Heart right ventricle (tissue), 16 donors: ENCODE data around the gene ATXN2. TPM values are rescaled to one million over a fixed set of nuclear protein-coding genes. Genes with fewer than 3 reads are reported as not detected.

ENCODE experiments used
- ATAC-seq, 8 donors: fragments of 200-7000 bp; cut with Tn5 transposase; one replicate each; pipeline ENCODE4 v1.9.1; 2020; ENCODE audit warnings: mild to moderate bottlenecking in 8 of 8, moderate library complexity in 8 of 8, moderate number of reproducible peaks in 1 of 8
- DNase-seq, 2 donors: peaks; one replicate each; pipeline ENCODE4 v3.0.0-alpha.2; 2020
- H3K27ac ChIP-seq, 10 donors: fragments of 200-600 bp; sonication (generic) in 2 of 10; one replicate each; pipeline versions ENCODE4 v1.5.0 to v1.8.0; 2020 to 2022; ENCODE audit warnings: mild to moderate bottlenecking in 3 of 10
- H3K27me3 ChIP-seq, 7 donors: fragments of 200-600 bp; one replicate each; pipeline ENCODE4 v1.8.0; 2021 to 2022; ENCODE audit warnings: mild to moderate bottlenecking in 2 of 7
- H3K36me3 ChIP-seq, 9 donors: fragments of 200-600 bp; sonication (generic) in 1 of 9; one replicate each; pipeline versions ENCODE4 v1.5.0 to v1.8.0; 2020 to 2022; ENCODE audit warnings: mild to moderate bottlenecking in 2 of 9
- H3K4me1 ChIP-seq, 9 donors: fragments of 200-600 bp; sonication (generic) in 1 of 9; one replicate each; pipeline versions ENCODE4 v1.5.0 to v1.8.0; 2020 to 2022; ENCODE audit warnings: mild to moderate bottlenecking in 4 of 9
- H3K4me3 ChIP-seq, 10 donors: fragments of 200-600 bp; sonication (generic) in 2 of 10; one replicate each; pipeline versions ENCODE4 v1.5.0 to v1.8.0; 2020 to 2022; ENCODE audit warnings: mild to moderate bottlenecking in 7 of 10, moderate library complexity in 2 of 10
- H3K9me3 ChIP-seq, 11 donors: fragments of 200-600 bp in 10 of 11; sonication (generic) in 2 of 11; one replicate each; pipeline versions ENCODE4 v1.5.0 to v1.8.0; 2013 to 2022; ENCODE audit warnings: mild to moderate bottlenecking in 2 of 11, control low read depth in 1 of 11, moderate library complexity in 1 of 11
- WGBS, 2 donors: extraction: QIAGEN DNeasy Blood & Tissue Kit; methylation state at CpG; one replicate each; pipeline ENCODE4 v1.1.7; 2013; ENCODE audit warnings: inconsistent platforms in 1 of 2; 5-methylcytosine and 5-hydroxymethylcytosine counted together
- intact Hi-C, 10 donors: fragments of 100-400 bp; cut with DNase I; formaldehyde crosslinking; loops; one replicate each; pipeline versions ENCODE4 v1.11.1 to v1.14.2; 2022
- polyA plus RNA-seq, 2 donors: library from polyadenylated mRNA; stranded (reverse); fragments of 200-250 nt; gene quantifications; one replicate each; pipeline ENCODE4 v1.2.3, GENCODE V29; 2013
- total RNA-seq, 10 donors: library from RNA; stranded (reverse); fragmentation: NEBNext Ultra II Directional in 3 of 10; extraction: Animal tissue kit (Norgen Biotek cat#: 25700) in 3 of 10; gene quantifications; one replicate each; pipeline versions ENCODE4 v1.2.1 to v1.2.4, GENCODE V29; 2021 to 2023
- TF ChIP-seq, protein P1 (sequence below), 9 donors: fragments of 200-600 bp; sonication (generic) in 2 of 9; IDR thresholded peaks; one replicate each; pipeline versions ENCODE4 v1.5.0 to v1.8.0; 2021 to 2022; ENCODE audit warnings: antibody characterized with exemption in 9 of 9, mild to moderate bottlenecking in 5 of 9, moderate library complexity in 1 of 9
- donor health status: Arrhythmogenic right ventricular cardiomyopathy.
- donor health status: ischemic (EF 13 %, LVEDD 7.1; RV severe dilation, severe dysfunction).
- donor health status: healthy with polysubstance abuse.
- donor health status: DM: no; HTN: yes; CAD: no.
- donor health status: DM: no; HTN: no; CAD: no.
- donor health status: ischemic (EF 25% LVEDD 6.9; RV normal size, moderate dysfunction).
- donor health status: ischemic (EF 25% LVEDD 5.7; RV mildly dilated, moderate dysfunction).
- donor health status: healthy.
- donor health status: DM: yes; HTN: yes; CAD: no.
- donor health status: Ischemic cardiomyopathy.
- donor health status: ischemic (EF 35%, LVEDD 5.7; RV mildly dilated, moderate dysfunction).
- donor health status: nonischemic (EF 11% LVEDD 7.7; RV severe dilation, severe dysfunction).
- donor health status: DM: yes; HTN: yes; CAD: no.
- donor health status: PGD.
- donor health status: ischemic (EF 29% LVEDD 5.4; RV normal size, mild dysfunction).
- donor health status: nonischemic (EF 23%, LVEDD 6.1; RV moderate dilation, normal function).

ATXN2 gene
- total and polyA plus RNA-seq, 12 donors, result 18.8 to 69.9 (median 55.0) TPM

DNA sequence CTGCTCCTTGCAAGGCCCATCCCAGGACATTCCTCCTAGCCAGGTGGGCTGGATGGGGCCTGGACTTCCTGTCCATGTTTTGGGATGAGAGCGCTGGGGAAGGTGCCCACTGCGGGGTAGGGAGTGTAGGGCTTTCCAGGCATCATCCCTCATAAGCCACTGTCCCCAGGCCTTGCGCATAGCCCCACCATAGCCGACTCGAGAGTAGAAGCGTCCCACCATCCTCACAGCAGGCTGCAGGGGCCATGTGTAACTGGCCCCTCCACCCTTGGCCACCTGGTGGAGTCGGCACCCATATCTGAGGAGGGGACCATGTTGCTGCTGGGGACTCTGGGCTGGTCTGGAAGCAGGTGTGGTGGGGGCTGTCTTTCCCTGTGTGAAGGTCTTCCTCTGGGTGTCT lies 162.8 kb downstream of the ATXN2 start:
- intact Hi-C loops, result no loop called here
- H3K36me3 ChIP-seq, result peaks cover 0 to 19% (median 0%) of the 10 kb centered on the region in 9 donors
- DNase-seq (no peak), ATAC-seq (peak in 1 of 8 donors; percentile 1)
- H3K4me3 ChIP-seq, result no peak overlapping the region
- WGBS, 2 donors, result 83 to 84% methylated on average over 7 of the region's 7 CpGs
- peak overlapping the region in 9 of 10 donors; percentile 69 to 93 (median 84) for H3K27ac ChIP-seq
- H3K27me3 ChIP-seq, result no peaks in the 10 kb centered on the region
- TF ChIP-seq, protein P1, sequence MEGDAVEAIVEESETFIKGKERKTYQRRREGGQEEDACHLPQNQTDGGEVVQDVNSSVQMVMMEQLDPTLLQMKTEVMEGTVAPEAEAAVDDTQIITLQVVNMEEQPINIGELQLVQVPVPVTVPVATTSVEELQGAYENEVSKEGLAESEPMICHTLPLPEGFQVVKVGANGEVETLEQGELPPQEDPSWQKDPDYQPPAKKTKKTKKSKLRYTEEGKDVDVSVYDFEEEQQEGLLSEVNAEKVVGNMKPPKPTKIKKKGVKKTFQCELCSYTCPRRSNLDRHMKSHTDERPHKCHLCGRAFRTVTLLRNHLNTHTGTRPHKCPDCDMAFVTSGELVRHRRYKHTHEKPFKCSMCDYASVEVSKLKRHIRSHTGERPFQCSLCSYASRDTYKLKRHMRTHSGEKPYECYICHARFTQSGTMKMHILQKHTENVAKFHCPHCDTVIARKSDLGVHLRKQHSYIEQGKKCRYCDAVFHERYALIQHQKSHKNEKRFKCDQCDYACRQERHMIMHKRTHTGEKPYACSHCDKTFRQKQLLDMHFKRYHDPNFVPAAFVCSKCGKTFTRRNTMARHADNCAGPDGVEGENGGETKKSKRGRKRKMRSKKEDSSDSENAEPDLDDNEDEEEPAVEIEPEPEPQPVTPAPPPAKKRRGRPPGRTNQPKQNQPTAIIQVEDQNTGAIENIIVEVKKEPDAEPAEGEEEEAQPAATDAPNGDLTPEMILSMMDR (IDR thresholded peaks at IDR 0.05), result no peak
- no peaks in the 10 kb centered on the region for H3K9me3 ChIP-seq
- H3K4me1 ChIP-seq, result peaks cover 44 to 100% (median 98%) of the 10 kb centered on the region in 9 donors

DNA sequence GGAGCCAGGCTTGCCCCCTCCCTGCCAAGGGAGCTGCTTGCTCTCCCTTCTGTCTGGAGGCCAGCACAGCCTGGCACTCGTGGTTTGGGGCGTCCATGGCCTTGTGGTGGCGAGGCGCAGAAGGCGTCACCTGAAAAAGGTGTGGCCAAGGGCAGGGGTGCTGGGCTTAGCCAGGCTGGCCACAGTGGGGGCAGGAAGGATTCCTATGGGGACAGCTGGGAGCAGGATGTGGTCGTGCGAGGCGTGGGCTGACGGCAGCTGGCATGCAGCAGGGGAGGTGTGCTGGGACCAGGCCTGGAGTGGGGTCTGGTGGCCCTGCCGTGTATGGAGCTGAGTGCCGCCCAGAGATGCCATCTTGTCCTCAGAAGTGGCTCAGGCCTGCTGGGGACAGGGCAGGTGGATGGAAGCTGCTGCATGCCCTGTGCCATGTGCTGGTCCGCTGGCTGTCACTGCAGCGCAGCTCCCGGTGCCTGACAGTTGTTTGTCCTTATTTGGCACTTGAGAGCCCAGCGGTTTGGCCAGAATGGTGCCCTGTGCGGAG lies 163.4 kb downstream of the ATXN2 start:
- Histone ChIP-seq H3K27ac (peak overlapping the region in 9 of 10 donors; percentile 73 to 93 (median 90)), H3K36me3 (peaks cover 0 to 15% (median 0%) of the 10 kb centered on the region in 9 donors), H3K27me3 (no peaks in the 10 kb centered on the region), H3K9me3 (no peaks in the 10 kb centered on the region), H3K4me3 (peak overlapping the region in 1 of 10 donors; percentile 0), H3K4me1 (peaks cover 44 to 100% (median 98%) of the 10 kb centered on the region in 9 donors)
- TF ChIP-seq, protein P1 (IDR thresholded peaks at IDR 0.05), result no peak
- WGBS, 2 donors, result 71 to 78% methylated on average over 16 of the region's 16 CpGs
- peak in 3 of 8 donors; percentile 0 to 20 (median 0) for ATAC-seq
- intact Hi-C loops, result no loop called here
- no peak for DNase-seq

DNA sequence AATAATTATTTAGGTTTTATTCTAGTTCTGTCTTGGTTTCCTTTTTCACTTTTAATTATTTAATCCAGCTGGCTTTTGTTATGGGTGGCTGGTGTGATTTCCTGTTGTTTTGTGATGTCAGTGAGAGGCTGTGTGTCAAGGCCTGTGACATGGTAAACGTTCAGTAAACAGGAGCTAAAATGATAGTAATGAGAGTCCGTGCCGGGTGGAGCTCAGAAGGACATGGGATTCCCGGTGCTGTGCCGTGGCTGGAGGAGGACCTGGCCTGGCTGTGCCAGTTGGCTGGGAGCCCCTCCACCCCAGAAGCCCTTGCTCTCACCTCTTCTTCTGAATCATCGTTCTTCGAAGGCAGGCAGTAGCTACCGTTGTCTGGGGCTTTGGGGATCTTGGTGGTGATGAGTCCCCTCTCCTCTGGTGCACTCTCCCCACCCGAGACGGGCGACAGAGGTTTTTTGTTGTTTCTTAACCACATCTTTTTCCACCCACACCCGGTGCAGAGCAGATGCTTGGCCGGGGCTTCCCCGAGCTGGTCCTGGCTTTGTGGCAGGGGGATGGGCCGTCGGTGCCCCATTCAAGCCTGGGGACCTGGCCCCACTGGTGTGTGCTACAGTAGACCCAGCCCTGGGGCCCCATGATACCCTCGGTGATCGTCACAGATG lies 164.3 kb downstream of the ATXN2 start:
- H3K36me3 ChIP-seq, result peaks cover 0 to 7% (median 0%) of the 10 kb centered on the region in 9 donors
- peak overlapping the region; percentile 72 to 93 (median 87) for H3K27ac ChIP-seq
- peaks cover 50 to 100% (median 98%) of the 10 kb centered on the region in 9 donors for H3K4me1 ChIP-seq
- intact Hi-C loops, result no loop called here
- peak; percentile 76 to 77 for DNase-seq
- H3K9me3 ChIP-seq, result no peaks in the 10 kb centered on the region
- ATAC-seq, result peak; percentile 48 to 80 (median 74)
- TF ChIP-seq, protein P1 (IDR thresholded peaks at IDR 0.05), result no peak
- peak overlapping the region in 8 of 10 donors; percentile 2 to 35 (median 24) for H3K4me3 ChIP-seq
- 16 to 24% methylated on average over 18 of the region's 18 CpGs for WGBS, 2 donors
- no peaks in the 10 kb centered on the region for H3K27me3 ChIP-seq

DNA sequence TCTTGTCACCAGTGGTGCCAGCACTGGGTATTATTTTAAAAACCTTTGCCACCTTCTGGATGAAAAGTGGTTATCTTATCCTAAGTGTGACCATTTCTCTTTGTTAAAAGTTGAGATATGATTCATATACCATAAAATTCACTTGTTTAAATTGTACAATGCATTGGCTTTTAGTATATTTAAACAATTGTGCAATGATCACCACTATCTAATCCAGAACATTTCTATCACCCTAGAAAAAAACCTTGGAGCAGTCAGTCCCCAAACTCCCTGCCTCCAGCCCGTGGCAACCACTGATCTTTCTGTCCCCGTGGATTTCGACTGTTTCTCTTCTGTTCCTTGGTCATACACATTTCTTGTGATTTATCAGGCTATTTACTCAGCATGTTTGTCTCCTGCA lies 165.1 kb downstream of the ATXN2 start:
- peak overlapping the region in 7 of 10 donors; percentile 6 to 35 (median 29) for H3K4me3 ChIP-seq

More for the DNA sequence above, 165.1 kb downstream of the ATXN2 start:
- ATAC-seq, result no peak
- DNase-seq, result no peak
- no peaks in the 10 kb centered on the region for H3K27me3 ChIP-seq
- H3K36me3 ChIP-seq, result peaks cover 0 to 3% (median 0%) of the 10 kb centered on the region in 9 donors
- TF ChIP-seq, protein P1 (IDR thresholded peaks at IDR 0.05), result no peak
- WGBS, 2 donors, result 16 to 54% methylated on average over 3 of the region's 3 CpGs
- intact Hi-C loops, result no loop called here
- no peaks in the 10 kb centered on the region for H3K9me3 ChIP-seq
- peak overlapping the region; percentile 72 to 93 (median 87) for H3K27ac ChIP-seq
- peaks cover 55 to 100% (median 98%) of the 10 kb centered on the region in 9 donors for H3K4me1 ChIP-seq
